SK-N-SH treated with all-trans-retinoic acid at 6 μM for 48 hours (cell line): ENCODE measurements around the gene SPAG4.

Source experiments
- ATAC-seq: fragments of 200-7000 bp; cut with Tn5 transposase; 3 replicates; pipeline ENCODE4 v1.9.1; 2020; ENCODE audit warnings: mild to moderate bottlenecking, moderate library complexity
- ARNTL ChIP-seq: fragments of 450-650 bp; formaldehyde crosslinking; IDR thresholded peaks from 2 replicates; pipeline ENCODE4 v1.5.0; 2020; ENCODE audit warnings: low read depth, mild to moderate bottlenecking, moderate library complexity, borderline replicate concordance
- BACH2 ChIP-seq: fragments of 250-450 bp; sonication (Bioruptor Pico); IDR thresholded peaks from 2 replicates; pipeline ENCODE4 v1.9.0; 2021; ENCODE audit warnings: mild to moderate bottlenecking, borderline replicate concordance
- ESRRG ChIP-seq: fragments of 250-450 bp; sonication (Bioruptor Pico); IDR thresholded peaks from 2 replicates; pipeline ENCODE4 v1.6.1; 2021; ENCODE audit warnings: mild to moderate bottlenecking
- GLIS3 ChIP-seq: fragments of 250-450 bp; sonication (Bioruptor Pico); IDR thresholded peaks from 2 replicates; pipeline ENCODE4 v1.5.0; 2020; ENCODE audit warnings: mild to moderate bottlenecking, moderate library complexity
- ISL1 ChIP-seq: fragments of 250-450 bp; sonication (Bioruptor Pico); IDR thresholded peaks from 2 replicates; pipeline ENCODE4 v2.1.2; 2022; ENCODE audit warnings: mild to moderate bottlenecking, moderate library complexity
- OSR1 ChIP-seq: fragments of 250-450 bp; sonication (Bioruptor Pico); IDR thresholded peaks from 2 replicates; pipeline ENCODE4 v1.8.0; 2022; ENCODE audit warnings: moderate library complexity, mild to moderate bottlenecking, inconsistent platforms
- POU6F1 ChIP-seq: fragments of 250-450 bp; sonication (Bioruptor Pico); IDR thresholded peaks from 2 replicates; pipeline ENCODE4 v1.8.0; 2021; ENCODE audit warnings: low read depth, mild to moderate bottlenecking, moderate library complexity, borderline replicate concordance
- RARB ChIP-seq: fragments of 250-450 bp; sonication (Bioruptor Pico); IDR thresholded peaks from 2 replicates; pipeline ENCODE4 v1.8.0; 2021; ENCODE audit warnings: mild to moderate bottlenecking, moderate library complexity
- SNAI2 ChIP-seq: fragments of 250-450 bp; sonication (Bioruptor Pico); IDR thresholded peaks from 2 replicates; pipeline ENCODE4 v1.5.0; 2020; ENCODE audit warnings: mild to moderate bottlenecking, moderate library complexity
- TOX ChIP-seq: fragments of 250-450 bp; sonication (Bioruptor Pico); IDR thresholded peaks from 2 replicates; pipeline ENCODE4 v1.8.0; 2021; ENCODE audit warnings: mild to moderate bottlenecking, moderate library complexity, borderline replicate concordance
- ZC3H10 ChIP-seq: fragments of 250-450 bp; sonication (Bioruptor Pico); IDR thresholded peaks from 2 replicates; pipeline ENCODE4 v1.5.1; 2021; ENCODE audit warnings: mild to moderate bottlenecking, moderate library complexity
- ZFP30 ChIP-seq: fragments of 450-650 bp; formaldehyde crosslinking; IDR thresholded peaks from 2 replicates; pipeline ENCODE4 v1.5.0; 2022; ENCODE audit warnings: mild to moderate bottlenecking, moderate library complexity
- ZNF565 ChIP-seq: fragments of 450-650 bp; formaldehyde crosslinking; conservative IDR thresholded peaks from 2 replicates; pipeline ENCODE4 v1.5.0; 2020; ENCODE audit warnings: low read depth, mild to moderate bottlenecking, moderate library complexity
- ZNF70 ChIP-seq: fragments of 450-650 bp; formaldehyde crosslinking; IDR thresholded peaks from 2 replicates; pipeline ENCODE4 v1.5.0; 2020; ENCODE audit warnings: mild to moderate bottlenecking, moderate library complexity
- ZNF8 ChIP-seq: fragments of 450-650 bp; formaldehyde crosslinking; IDR thresholded peaks from 2 replicates; pipeline ENCODE4 v1.5.0; 2020; ENCODE audit warnings: mild to moderate bottlenecking, moderate library complexity
- TF ChIP-seq, protein P1 (sequence below): fragments of 250-450 bp; sonication (Bioruptor Pico); IDR thresholded peaks from 2 replicates; pipeline ENCODE4 v1.5.1; 2020; ENCODE audit warnings: low read depth, mild to moderate bottlenecking, moderate library complexity
- TF ChIP-seq, protein P2 (sequence below): fragments of 250-450 bp; sonication (Bioruptor Pico); IDR thresholded peaks from 2 replicates; pipeline ENCODE4 v1.8.0; 2020; ENCODE audit warnings: mild to moderate bottlenecking, moderate library complexity, borderline replicate concordance
- TF ChIP-seq, protein P3 (sequence below): fragments of 250-450 bp; sonication (Bioruptor Pico); IDR thresholded peaks from 2 replicates; pipeline ENCODE4 v1.5.1; 2021; ENCODE audit warnings: mild to moderate bottlenecking, moderate library complexity
- TF ChIP-seq, protein P4 (sequence below): fragments of 250-450 bp; sonication (Bioruptor Pico); IDR thresholded peaks from 2 replicates; pipeline ENCODE4 v1.5.0; 2020; ENCODE audit warnings: mild to moderate bottlenecking, moderate library complexity

Gene SPAG4

GRCh38 chr20:35661908-35662307, 46.3 kb downstream of the SPAG4 start:
- TF ChIP-seq ZFP30 (CRISPR knock-in tag) (no peak), ISL1 (CRISPR knock-in tag) (peak; percentile 21; the same call in 1 of the 2 replicates)
- ATAC-seq, result no peak

DNA sequence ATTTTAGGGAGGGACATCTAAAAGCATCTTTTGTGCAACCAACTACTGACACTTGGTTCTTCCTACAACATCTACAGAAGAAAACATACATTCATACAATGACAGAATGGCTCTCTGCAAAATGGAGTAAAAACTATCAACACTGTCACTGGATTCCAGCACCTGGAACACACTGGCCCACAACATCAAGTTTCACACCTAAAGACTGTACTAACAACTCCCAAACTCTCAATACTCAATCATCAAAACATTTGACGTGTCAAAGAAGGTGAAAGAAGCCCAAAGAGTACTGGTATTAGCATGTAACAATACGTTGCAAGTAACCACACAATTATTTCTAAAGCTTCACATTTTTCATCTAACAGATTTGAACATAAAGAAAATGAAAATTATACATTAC, 46.9 kb downstream of the SPAG4 start:
- no peak for ATAC-seq
- TF ChIP-seq OSR1 (CRISPR knock-in tag) (no peak), SNAI2 (no peak), ARNTL (CRISPR knock-in tag) (no peak), RARB (CRISPR knock-in tag) (no peak), ZC3H10 (CRISPR knock-in tag) (no peak), ZNF8 (no peak), ZNF70 (CRISPR knock-in tag) (no peak), POU6F1 (no peak), TOX (CRISPR knock-in tag) (no peak), ZNF565 (no peak), GLIS3 (CRISPR knock-in tag) (no peak), BACH2 (no peak), ESRRG (CRISPR knock-in tag) (no peak)
- TF ChIP-seq, protein P1, sequence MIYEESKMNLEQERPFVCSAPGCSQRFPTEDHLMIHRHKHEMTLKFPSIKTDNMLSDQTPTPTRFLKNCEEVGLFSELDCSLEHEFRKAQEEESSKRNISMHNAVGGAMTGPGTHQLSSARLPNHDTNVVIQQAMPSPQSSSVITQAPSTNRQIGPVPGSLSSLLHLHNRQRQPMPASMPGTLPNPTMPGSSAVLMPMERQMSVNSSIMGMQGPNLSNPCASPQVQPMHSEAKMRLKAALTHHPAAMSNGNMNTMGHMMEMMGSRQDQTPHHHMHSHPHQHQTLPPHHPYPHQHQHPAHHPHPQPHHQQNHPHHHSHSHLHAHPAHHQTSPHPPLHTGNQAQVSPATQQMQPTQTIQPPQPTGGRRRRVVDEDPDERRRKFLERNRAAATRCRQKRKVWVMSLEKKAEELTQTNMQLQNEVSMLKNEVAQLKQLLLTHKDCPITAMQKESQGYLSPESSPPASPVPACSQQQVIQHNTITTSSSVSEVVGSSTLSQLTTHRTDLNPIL (CRISPR knock-in tag), result no peak
- TF ChIP-seq, protein P2, sequence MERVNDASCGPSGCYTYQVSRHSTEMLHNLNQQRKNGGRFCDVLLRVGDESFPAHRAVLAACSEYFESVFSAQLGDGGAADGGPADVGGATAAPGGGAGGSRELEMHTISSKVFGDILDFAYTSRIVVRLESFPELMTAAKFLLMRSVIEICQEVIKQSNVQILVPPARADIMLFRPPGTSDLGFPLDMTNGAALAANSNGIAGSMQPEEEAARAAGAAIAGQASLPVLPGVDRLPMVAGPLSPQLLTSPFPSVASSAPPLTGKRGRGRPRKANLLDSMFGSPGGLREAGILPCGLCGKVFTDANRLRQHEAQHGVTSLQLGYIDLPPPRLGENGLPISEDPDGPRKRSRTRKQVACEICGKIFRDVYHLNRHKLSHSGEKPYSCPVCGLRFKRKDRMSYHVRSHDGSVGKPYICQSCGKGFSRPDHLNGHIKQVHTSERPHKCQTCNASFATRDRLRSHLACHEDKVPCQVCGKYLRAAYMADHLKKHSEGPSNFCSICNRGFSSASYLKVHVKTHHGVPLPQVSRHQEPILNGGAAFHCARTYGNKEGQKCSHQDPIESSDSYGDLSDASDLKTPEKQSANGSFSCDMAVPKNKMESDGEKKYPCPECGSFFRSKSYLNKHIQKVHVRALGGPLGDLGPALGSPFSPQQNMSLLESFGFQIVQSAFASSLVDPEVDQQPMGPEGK (CRISPR knock-in tag), result no peak

DNA sequence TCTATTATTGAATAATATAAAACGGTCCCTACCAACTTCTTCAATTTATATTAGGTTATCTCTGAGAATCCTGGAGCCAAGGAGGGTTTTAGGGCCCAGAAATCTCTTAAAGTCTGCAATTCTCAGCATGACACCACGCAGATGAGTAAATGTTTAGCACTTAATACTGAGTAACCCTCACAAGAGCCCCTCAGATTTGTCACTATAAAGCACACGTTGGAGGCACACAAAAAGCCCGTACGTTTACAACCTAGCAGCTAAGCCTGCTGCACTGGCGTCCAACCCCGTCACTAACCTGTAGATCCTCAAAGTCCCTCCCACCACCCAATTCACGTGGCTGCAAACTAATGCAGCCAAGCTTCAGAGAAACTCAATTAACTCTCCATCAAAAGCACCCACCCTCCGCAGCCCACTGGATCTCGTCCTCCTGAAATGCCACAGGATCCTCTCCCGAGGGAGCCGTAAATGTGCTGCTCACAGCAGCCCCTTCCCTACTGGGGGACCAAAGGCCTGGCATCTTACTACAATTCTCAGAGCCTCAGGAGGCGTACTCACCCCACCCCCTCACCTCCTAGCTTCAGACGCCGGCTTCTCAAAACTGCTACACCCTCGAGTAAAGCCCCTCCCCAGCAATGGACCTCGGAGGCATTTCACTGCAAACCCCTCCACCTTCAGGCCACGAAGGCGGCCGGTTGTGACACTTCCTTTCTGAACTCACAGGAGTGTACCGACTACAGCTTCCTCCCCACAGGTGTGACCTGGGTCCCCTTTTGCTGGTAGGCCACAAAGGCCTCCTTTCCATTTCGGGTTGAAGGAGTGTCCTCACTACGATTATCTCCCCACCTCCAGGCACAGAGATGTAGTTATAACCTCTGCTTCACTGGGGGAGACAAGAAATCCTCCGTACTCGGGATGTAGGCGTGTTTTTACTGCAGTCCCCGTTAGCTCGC, 48.2 kb downstream of the SPAG4 start:
- peak; percentile 46 for ATAC-seq
- TF ChIP-seq ESRRG (CRISPR knock-in tag) (0 out of 2 replicates have a peak, but pooled peaks have one; percentile 9), ZFP30 (CRISPR knock-in tag) (no peak)
- TF ChIP-seq, protein P1 (CRISPR knock-in tag), result peak; percentile 11; the same call in 1 of the 2 replicates
- TF ChIP-seq, protein P2 (CRISPR knock-in tag), result 0 out of 2 replicates have a peak, but pooled peaks have one; percentile 1

GRCh38 chr20:35664466-35665206, 49.0 kb downstream of the SPAG4 start, which contains the start of the genes CPNE1 and RBM12:
Gene CPNE1 (minus strand): TSS chr20:35664900. CDS start chr20:35632923, 31,977 bp downstream.
Gene RBM12 (minus strand): TSS chr20:35664900. CDS start chr20:35655322, 9,578 bp downstream.
- TF ChIP-seq ZNF8 (no peak), RARB (CRISPR knock-in tag) (no peak), ZNF70 (CRISPR knock-in tag) (peak; percentile 73; the same call in 1 of the 2 replicates)
- TF ChIP-seq, protein P3, sequence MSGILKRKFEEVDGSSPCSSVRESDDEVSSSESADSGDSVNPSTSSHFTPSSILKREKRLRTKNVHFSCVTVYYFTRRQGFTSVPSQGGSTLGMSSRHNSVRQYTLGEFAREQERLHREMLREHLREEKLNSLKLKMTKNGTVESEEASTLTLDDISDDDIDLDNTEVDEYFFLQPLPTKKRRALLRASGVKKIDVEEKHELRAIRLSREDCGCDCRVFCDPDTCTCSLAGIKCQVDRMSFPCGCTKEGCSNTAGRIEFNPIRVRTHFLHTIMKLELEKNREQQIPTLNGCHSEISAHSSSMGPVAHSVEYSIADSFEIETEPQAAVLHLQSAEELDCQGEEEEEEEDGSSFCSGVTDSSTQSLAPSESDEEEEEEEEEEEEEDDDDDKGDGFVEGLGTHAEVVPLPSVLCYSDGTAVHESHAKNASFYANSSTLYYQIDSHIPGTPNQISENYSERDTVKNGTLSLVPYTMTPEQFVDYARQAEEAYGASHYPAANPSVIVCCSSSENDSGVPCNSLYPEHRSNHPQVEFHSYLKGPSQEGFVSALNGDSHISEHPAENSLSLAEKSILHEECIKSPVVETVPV, result 0 out of 2 replicates have a peak, but pooled peaks have one; percentile 31
- TF ChIP-seq, protein P4, sequence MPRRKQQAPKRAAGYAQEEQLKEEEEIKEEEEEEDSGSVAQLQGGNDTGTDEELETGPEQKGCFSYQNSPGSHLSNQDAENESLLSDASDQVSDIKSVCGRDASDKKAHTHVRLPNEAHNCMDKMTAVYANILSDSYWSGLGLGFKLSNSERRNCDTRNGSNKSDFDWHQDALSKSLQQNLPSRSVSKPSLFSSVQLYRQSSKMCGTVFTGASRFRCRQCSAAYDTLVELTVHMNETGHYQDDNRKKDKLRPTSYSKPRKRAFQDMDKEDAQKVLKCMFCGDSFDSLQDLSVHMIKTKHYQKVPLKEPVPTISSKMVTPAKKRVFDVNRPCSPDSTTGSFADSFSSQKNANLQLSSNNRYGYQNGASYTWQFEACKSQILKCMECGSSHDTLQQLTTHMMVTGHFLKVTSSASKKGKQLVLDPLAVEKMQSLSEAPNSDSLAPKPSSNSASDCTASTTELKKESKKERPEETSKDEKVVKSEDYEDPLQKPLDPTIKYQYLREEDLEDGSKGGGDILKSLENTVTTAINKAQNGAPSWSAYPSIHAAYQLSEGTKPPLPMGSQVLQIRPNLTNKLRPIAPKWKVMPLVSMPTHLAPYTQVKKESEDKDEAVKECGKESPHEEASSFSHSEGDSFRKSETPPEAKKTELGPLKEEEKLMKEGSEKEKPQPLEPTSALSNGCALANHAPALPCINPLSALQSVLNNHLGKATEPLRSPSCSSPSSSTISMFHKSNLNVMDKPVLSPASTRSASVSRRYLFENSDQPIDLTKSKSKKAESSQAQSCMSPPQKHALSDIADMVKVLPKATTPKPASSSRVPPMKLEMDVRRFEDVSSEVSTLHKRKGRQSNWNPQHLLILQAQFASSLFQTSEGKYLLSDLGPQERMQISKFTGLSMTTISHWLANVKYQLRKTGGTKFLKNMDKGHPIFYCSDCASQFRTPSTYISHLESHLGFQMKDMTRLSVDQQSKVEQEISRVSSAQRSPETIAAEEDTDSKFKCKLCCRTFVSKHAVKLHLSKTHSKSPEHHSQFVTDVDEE (CRISPR knock-in tag), result no peak
- peak; percentile 89 for ATAC-seq
